ENCODE data around the gene TMEM150B. TPM values are rescaled to one million over a fixed set of nuclear protein-coding genes. Genes with fewer than 3 reads are reported as not detected.

The TMEM150B gene
- total and polyA plus RNA-seq, 12 donors, result 0.11 to 20.8 (median 5.4) TPM

DNA sequence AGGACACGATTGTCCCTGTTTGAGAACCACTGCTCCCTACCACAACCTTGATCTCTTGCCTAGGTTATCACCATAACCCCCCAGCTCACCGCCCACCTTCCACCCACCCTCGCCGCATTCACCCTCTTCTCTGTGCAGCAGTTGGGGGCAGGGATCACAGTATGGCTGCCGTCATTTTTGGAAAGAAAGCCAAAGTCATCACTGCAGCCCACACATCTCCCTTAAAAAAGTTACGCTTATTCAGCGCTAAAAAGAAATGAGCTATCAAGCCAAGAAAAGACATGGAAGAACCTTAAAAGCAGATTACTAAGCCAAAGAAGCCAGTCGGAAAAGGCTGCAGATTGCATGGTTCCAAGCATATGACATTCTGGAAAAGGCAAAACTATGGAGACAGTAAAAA, 55.8 kb downstream of the TMEM150B start:
- intact Hi-C loops (cut with DNase I), result no loop called here
- no peaks in the 10 kb centered on the region for H3K9me3 ChIP-seq (replicated peaks in 1 of 3)
- no peak overlapping the region for H3K27ac ChIP-seq
- peaks cover 0 to 19% of the 10 kb centered on the region in 2 donors for H3K36me3 ChIP-seq (replicated peaks in 1 of 2)
- 79 to 87% (median 87%) methylated on average over 8 of the region's 8 CpGs for WGBS, 4 donors
- H3K27me3 ChIP-seq, result no peaks in the 10 kb centered on the region
- no peak overlapping the region for H3K4me3 ChIP-seq
- no peaks in the 10 kb centered on the region for H3K4me1 ChIP-seq (replicated peaks in 1 of 2)
- no peak for DNase-seq
- TF ChIP-seq POLR2A (IDR thresholded peaks at IDR 0.05), result no peak
- TF ChIP-seq, protein P1, sequence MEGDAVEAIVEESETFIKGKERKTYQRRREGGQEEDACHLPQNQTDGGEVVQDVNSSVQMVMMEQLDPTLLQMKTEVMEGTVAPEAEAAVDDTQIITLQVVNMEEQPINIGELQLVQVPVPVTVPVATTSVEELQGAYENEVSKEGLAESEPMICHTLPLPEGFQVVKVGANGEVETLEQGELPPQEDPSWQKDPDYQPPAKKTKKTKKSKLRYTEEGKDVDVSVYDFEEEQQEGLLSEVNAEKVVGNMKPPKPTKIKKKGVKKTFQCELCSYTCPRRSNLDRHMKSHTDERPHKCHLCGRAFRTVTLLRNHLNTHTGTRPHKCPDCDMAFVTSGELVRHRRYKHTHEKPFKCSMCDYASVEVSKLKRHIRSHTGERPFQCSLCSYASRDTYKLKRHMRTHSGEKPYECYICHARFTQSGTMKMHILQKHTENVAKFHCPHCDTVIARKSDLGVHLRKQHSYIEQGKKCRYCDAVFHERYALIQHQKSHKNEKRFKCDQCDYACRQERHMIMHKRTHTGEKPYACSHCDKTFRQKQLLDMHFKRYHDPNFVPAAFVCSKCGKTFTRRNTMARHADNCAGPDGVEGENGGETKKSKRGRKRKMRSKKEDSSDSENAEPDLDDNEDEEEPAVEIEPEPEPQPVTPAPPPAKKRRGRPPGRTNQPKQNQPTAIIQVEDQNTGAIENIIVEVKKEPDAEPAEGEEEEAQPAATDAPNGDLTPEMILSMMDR (IDR thresholded peaks at IDR 0.05), result no peak

DNA sequence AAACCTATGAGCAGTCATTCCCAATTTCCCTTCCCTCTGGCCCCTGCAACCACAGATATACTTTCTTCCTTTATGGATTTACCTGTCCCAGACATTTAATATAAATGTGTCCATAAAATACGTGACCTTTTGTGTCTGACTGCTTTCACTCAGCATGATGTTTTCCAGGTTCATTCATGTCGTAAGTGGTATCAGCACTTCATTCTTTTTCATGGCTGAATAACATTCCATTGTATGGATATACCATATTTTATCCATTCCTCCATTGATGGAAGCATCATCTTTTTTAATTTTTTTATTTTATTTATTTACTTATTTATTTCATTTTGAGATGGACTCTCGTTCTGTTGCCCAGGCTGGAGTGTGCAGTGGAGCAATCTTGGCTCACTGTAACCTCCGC, 58.3 kb downstream of the TMEM150B start:
- Histone ChIP-seq H3K4me3 (no peak overlapping the region), H3K27ac (no peak overlapping the region), H3K27me3 (no peaks in the 10 kb centered on the region), H3K36me3 (replicated peaks in 1 of 2) (peaks cover 0 to 3% of the 10 kb centered on the region in 2 donors), H3K4me1 (replicated peaks in 1 of 2) (no peaks in the 10 kb centered on the region), H3K9me3 (replicated peaks in 1 of 3) (no peaks in the 10 kb centered on the region)
- no peak for DNase-seq
- intact Hi-C loops (cut with DNase I), result no loop called here
- TF ChIP-seq, protein P1 (IDR thresholded peaks at IDR 0.05), result no peak
- TF ChIP-seq POLR2A (IDR thresholded peaks at IDR 0.05), result no peak
- 95 to 98% (median 96%) methylated on average over 4 of the region's 4 CpGs for WGBS, 4 donors

DNA sequence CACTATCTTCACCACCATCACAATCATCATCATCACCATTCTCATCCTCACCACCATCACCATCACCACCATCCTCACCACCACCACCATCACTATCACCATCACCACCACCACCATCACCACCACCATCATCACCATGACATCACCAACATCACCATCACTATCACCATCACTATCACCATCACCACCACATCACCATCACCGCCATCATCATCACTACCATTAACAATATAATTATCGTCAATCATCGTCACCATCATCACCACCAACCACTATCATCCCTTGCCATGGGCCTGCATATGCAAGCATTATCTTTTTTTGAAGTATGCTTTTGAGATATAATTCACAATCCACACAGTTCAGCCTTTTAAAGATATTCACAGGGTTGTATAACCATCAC, 58.7 kb downstream of the TMEM150B start:
- no peaks in the 10 kb centered on the region for H3K9me3 ChIP-seq (replicated peaks in 1 of 3)
- DNase-seq, result no peak
- no peak overlapping the region for H3K4me3 ChIP-seq
- H3K4me1 ChIP-seq (replicated peaks in 1 of 2), result no peaks in the 10 kb centered on the region
- TF ChIP-seq POLR2A (IDR thresholded peaks at IDR 0.05), result no peak
- TF ChIP-seq, protein P1 (IDR thresholded peaks at IDR 0.05), result no peak
- intact Hi-C loops (cut with DNase I), result no loop called here
- no peak overlapping the region for H3K27ac ChIP-seq
- 97 to 98% (median 98%) methylated on average over 3 of the region's 3 CpGs for whole genome bisulfite sequencing, 4 donors
- no peaks in the 10 kb centered on the region for H3K36me3 ChIP-seq (replicated peaks in 1 of 2)
- no peaks in the 10 kb centered on the region for H3K27me3 ChIP-seq

DNA sequence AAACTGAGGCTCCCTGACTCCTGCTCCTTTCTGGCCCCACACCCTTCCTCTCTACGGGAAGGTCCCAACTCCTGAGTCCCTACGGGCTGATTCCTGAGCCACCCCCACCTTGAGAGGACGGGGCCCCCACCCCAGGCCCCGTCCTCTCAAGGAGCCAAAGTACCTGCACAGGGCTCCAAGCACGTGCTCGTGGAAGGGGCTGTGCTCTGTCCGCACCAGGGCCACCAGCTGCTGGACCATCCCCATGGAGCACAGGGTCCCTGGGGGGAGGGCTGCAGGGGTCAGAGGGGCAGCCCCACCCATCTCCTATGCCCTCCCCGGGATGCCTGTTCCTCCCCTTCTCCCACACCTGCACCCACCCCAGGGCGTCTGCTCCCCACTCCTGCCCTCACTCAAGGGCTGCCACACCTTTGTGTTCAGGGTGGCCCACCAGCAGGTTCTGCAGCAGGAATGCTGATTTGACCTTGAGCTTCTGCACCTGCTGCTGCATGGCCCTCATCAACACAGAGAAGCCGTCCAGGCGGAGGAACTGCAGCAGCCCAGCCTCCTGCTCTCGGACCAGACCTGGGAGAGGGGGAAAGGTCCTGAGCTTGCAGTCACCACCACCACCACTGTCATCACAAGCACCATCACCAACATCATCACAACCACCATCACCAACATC, 59.3 kb downstream of the TMEM150B start:
- no peak for DNase-seq
- H3K4me3 ChIP-seq, result no peak overlapping the region
- TF ChIP-seq, protein P1 (IDR thresholded peaks at IDR 0.05), result no peak
- no peak for TF ChIP-seq POLR2A (IDR thresholded peaks at IDR 0.05)
- H3K9me3 ChIP-seq (replicated peaks in 1 of 3), result no peaks in the 10 kb centered on the region
- 95 to 97% (median 96%) methylated on average over 3 to 12 of the region's 12 CpGs for WGBS, 4 donors
- H3K27ac ChIP-seq, result no peak overlapping the region
- intact Hi-C loops (cut with DNase I), result no loop called here
- H3K27me3 ChIP-seq, result no peaks in the 10 kb centered on the region
- no peaks in the 10 kb centered on the region for H3K36me3 ChIP-seq (replicated peaks in 1 of 2)
- no peaks in the 10 kb centered on the region for H3K4me1 ChIP-seq (replicated peaks in 1 of 2)

Measured in adrenal gland (tissue), 12 donors.